GM21723 (cell line): ENCODE measurements around the gene PLCB2.

Experiments
- ATAC-seq: cut with Tn5 transposase; IDR thresholded peaks from one replicate; pipeline ENCODE4 v1.9.1; 2021; ENCODE audit warnings: mild to moderate bottlenecking, moderate library complexity; ENCODE audit not compliant: unreplicated experiment

The PLCB2 gene

DNA sequence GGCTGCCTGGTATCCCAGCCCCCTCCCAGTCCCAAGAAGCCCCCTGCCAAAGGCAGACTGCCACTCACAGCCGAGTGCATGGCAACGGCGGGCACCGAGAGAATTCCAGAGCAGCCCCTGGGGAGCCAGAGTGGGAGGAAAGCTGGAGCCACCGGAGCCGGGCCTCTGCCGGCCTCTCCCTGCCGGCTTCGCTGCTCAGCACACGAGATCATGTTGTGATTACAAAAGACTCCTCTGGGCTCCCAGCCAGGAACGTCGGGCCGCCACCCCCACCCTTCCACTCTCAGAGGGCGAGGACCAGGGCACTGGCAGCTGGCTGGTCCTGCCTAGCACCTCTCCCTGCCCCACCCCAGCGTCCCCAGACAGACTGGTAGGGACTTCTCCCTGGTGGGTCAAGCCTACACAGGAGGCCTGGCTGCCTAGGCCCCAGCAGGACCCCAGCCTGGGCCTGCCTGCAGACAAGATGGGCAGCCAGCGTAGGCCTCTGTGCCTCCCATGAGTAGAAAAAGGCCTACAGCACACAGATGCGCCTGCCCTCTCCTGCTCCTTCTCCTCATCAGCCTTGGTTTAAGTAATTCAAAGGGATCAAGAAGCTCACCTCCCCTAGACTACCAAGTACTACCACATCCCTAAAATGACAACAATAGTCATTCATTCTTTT, 33.1 kb upstream of the PLCB2 start, which contains the start of gene CCDC9B:
CCDC9B (minus strand) TSS at position 200 of the 661 bp plus-strand sequence; CDS start at position 80, 120 bp downstream.
- ATAC-seq, result no peak

DNA sequence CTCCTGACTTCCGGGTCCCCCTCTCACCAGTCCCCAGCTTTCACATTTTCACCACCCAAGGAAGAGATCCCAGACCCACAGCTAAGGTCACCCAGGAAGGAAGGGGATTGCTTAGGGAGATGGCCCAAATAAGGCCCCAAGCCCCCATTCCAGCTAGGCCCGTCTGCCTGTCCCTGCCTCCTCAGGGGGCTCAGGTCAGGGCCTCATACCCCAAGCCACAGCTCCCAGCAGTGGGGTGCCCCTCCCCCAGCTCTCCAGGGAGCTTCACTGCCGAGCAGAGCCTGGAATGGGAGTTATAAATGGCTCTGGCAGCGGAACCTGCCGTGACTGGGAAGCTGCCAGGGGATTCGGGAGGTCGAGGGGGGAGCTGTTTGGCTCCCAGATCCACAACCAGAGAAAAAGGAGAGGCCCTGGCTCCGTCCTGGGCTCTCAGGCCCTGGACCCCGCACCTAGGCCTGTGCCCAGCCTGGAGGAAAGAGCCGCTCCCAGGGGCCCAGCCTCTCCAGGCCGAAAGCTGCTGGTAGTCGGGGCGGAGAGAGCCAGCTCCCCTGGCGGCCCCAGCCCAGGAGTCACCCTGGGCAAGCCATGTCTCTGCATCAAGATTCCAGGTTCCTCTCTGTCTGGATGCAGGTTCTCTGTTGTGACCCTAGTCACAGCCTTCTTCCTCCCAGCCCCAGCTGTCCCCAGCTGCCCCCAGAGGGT, 32.5 kb upstream of the PLCB2 start:
- no peak for ATAC-seq

DNA sequence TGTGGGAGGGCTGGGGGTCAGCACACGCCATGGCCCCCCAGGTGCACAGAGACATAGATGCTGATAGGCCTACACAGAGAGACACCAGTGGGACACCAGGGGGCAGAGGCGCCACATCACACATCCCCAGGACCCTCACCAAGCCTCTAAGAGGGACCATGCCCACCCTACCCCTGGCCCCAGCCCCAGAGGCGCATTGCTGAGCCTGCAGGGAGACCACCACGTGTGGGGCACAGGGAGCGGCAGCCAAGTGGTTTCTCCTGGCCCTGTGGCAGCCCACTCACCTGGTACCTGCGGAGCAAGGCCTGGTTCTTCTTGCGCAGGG, 31.8 kb upstream of the PLCB2 start:
- no peak for ATAC-seq

DNA sequence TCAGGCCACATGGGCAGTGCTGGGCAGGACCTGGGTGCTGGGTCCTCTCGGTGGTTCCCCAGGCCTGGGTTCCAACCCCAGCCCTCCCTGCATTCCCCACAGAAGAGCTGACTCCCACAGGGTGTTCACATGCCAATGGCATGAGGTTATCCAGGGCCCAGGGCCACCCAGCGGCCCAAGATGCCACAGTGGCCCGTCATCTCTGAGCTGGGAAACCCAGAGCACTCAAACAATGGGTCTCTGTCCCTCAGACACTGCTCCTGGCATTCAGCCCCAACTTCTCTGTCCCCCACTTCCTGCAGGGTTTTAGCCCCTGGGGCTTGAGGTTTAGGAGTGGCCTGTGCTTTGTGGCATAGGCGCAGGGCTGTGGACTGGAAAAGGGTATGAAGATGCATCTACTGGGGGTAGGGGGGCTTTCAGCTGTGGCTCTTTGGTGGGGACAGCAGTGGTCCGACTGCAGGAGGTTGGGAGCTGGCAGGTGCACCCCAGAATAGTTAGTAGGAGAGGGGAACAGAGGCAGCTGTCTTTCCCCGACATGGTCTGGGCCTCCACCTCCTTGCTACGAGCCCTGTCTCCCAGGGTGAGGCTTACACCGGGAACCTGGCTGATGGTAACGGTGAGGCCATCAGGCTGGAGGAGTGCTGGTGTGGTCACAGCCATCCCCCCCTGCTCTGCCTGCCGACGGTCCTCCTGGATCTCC, 31.3 kb upstream of the PLCB2 start:
- no peak for ATAC-seq

DNA sequence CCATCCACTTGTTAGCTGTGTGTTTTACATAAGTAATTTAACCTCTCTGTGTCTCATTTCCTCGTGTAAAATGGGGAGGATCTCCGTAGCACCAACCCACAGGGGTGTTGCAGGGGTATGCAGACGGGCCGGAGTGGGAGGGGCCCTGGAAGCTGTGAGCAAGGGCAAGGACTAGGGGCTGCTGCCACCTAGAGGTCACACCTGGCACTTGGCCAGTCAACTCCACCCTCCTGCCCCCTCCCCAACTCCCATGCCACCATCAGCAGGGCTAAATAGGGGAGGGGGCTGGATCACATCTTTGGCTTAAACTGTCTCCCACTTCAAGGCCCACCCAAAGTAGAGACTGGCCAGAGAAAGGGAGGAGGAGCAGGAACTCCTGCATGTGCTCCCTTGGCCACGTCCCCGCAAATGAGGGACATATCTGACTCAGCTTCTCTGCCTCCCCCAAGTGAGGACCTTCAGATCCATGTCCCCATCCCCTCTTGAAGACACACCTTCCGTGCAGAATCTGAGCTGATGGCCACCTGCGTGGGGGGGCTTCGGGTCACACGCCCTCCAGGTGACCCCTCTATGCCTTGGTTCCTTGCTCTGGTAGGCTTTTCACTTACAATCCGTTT, 30.4 kb upstream of the PLCB2 start:
- no peak for ATAC-seq

DNA sequence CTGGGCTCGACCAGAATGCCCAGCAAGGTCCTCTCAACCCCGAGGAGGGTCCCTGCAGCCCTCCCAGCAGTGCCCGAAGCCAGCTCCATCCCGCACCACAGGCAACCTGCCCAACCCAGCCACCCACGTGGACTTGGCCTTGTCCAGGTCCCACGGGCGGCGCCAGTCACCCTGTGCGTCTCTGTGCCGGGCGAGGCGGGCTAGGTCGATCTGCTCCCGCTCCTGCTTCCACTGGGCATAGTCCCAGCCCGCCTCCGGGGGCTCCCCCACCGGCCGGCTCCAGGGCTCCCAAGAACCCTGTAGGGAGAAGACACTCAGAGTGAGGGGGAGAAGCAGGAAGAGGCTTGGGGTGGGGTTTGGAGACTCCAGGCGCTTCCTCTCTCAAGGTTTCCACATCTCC, 29.9 kb upstream of the PLCB2 start:
- ATAC-seq, result no peak

DNA sequence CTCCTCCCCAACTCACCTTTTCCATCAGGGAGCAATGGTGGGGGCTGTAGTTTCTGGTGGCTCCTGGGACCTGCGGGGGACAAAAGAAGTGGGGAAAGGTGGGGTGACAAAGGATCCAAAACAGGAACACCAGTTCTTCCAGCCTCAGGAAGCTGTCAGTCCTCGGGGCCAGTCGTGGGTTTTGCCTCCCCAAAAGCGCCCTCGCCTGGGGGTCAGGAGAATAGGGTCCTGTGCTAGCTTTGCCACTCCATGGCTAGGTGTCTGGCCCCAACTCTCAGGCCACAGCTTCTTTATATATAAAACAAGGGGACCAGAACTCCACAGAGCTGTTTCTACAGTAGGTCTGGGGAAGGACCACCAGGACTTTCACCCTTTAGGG, 29.0 kb upstream of the PLCB2 start:
- ATAC-seq, result no peak

DNA sequence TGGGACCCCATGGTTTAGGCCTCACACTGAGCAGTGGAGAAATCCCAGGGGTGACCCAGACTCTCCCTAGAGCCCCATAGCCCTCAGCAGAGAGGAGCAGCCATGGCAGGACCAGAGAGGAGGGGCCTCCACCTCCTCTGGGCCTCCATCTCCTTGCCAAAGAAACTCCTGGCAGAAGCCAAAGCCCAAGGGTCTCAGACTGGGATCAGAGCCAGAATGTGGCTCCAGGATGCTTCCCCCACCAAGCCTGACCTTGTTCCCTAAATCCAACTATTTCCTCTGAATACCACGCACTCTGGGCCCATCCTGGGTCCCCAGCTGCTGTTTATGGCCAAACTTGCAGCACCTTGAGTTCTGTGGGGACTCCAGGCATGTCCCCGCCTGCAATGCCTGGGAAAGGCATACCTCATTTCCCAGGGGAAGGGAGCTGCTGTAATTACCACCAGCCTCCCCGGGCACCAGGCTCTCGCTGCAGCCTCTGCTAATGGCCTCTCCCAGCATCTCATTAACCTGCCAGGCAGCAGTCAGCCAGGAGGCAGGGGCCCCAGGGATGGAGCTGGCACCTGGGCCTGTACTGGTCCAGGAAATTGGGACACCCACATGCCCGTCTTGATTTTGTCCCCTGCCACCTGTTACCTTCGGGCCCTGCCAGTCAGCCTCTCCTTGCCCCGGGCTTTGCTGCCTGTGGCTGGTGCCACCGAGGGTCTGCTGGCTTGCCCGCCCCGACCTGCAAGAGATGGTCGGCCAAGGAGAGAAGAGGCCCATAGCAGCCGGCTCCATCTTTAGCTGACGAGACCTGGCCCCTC, 28.4 kb upstream of the PLCB2 start:
- no peak for ATAC-seq

DNA sequence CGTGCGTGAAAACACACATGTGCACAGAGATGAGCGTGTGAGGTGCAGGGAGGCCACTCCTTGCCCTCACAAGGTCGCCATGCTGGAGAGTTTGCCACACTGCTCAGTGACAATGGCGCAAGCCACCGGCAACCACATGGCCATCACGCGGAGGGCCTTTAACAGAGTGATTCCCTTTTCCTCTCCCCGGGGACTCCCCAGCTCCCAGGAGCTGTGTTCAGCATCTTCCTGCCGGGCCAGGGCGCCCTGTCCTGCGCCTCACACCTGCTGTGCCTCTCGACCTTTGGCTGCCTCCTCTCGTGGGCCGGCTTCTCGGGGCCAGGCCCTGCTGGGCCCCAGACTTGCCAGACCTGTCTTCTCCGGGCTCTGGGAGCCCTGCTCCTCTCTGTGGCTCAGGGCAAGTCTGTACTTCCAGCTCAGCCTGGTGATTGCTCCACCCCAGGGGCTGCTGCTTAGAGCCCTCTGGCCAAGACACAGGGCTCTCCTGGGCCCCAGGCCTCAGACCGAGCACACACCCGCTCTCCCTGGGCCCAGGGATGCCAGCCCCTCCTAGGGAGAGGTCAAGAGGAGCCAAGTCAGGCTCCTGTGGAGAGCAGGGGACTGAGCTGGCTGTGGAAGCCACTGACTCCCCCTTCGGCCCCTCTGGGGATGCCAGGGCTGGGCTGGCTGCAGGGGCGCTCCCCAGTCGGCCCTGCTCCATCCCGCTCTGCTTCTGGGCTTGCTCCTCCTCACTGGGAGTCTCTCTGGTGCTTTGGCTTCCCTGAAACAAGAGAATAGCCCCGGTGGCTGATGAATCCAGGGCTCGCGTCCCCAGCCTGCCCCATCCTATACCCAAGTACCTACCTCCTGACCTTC, 27.4 kb upstream of the PLCB2 start:
- ATAC-seq, result no peak

DNA sequence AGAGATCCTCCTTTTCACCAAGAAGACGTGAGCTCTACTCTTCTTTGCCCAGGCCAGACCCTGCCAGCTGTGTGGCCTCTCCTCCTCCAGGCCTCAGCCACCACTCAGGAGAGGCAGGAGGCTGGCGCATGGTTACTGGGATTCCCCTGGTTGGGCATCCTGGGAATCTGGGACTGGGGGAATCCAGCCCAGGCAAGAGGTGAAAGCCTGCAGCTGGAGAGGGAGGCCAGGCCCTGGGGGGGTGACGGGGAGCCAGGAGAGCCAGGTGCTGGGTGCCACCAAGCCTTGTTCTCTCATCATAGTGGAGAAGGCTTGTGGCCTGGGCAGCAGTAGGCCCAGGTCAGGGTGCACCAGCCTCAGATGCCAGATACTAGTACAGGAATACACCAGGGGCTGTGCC, 26.8 kb upstream of the PLCB2 start:
- ATAC-seq, result no peak

DNA sequence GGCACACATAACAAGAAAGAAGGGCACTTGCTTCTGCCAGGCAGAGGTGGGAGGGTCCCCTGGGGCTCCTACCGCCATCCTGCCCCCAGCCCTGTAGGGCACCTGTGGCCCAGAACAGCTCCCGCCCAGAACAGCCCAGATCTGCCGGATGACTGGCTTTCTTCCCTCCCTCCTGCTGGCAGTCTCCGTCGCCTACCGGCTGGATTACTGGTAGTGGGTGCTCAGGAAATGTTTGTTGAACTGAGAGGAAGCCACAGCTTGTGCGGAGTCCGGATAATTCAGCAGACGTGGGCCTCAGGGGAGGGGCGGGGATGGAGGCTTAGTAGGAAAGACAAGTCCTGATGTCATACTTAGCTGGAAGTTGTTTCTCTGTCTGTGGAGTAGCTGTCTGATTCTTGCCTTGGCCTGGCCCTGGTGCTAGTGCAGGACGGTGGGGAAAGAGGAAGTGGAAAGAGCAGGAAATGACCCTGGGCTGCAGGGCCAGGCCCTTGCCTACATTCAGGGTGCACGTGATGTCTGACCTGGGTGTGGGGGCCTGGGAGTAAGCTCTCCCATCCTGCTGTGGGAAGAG, 26.3 kb upstream of the PLCB2 start:
- ATAC-seq, result no peak

DNA sequence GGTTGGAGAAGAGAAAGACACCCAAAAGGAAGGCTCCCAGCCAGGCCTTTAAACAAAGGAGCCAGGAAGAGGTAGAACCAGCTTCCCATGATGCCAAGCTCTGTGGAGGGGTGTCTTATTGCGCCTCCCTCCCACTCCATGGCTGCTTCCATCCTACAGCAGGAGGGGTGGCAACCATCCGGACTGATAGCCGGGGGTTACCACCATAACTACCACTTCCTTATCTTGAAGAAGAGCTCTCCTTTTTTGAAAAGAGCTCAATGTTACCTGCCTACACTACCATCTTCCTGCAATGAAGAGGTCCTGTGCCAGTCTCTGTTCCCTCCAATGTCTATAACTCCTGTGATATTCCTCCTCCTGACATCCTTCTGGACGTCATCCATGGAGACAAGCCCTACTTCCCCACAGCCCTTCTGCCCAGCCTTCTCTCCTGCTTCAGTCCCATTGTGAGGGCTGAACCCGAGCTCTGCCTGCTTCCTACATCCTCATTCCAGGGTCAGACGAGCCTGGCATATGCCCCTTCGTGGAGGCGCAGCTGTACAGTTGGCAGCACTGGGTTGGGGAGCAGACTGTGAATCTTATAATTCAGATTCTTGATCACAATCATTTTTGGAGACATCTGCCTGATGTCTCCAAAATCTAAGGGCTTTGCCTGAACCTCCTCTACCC, 24.5 kb upstream of the PLCB2 start:
- ATAC-seq, result no peak

DNA sequence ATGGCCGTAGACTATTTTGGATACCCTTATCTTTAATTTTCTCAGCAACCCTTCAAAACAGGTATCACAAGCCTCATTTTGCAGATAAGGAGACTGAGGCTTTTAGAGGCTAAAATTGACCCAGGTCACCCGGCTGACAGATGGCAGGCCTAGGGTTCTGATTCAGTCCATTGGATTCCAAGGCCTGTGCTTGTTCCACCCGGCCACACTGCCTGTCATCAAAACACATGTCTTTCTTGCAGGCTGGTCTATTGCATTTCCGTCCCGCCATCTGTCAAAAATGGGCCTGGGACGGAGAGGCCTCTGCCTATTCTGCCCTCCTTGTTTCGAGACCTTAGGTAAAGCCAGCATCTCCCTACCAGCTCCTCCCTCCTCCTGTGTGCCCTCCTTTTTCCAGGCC, 23.9 kb upstream of the PLCB2 start:
- no peak for ATAC-seq

DNA sequence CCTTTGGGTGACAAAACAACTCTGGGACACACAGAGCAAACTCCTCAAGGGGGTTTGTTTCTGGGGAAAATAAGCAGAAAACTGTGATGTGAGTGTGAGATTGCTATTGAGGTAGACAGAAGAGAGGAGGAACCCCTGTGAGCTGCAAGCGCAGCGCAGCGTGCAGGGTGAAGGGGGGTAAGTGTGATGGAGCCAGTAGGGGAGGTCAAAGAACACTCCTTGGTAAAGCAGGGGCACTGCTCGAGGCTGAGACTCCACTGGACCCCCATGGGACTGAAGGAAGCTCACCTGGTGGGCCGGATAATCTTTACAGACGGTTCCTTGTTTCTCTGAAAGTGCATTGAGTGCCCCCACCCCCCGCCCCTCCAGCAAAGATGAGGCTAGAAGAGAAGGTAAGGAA, 23.3 kb upstream of the PLCB2 start:
- no peak for ATAC-seq

DNA sequence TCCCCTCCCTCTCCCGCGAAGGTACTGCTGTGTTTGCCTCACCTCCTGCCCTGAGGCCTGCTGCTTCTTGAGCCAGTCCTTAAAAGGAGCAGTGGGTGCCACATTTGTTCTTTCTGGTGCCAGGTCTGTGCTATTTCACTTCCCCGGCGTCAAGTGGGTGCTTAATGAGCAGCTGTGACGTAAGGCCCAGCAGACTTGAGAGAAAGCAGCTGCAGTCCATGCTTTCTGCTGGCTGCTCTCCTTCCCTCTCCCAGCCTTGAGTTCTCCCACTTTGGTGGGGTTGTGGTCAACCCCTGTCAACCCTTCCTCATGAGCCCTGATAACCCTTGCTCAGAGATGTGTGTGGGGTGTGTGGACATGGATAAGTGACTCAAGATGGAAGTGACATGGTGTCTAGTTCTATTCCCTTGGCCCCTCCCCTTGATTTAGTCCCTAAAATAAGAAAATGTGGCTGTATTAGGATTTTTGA, 22.7 kb upstream of the PLCB2 start:
- no peak for ATAC-seq

DNA sequence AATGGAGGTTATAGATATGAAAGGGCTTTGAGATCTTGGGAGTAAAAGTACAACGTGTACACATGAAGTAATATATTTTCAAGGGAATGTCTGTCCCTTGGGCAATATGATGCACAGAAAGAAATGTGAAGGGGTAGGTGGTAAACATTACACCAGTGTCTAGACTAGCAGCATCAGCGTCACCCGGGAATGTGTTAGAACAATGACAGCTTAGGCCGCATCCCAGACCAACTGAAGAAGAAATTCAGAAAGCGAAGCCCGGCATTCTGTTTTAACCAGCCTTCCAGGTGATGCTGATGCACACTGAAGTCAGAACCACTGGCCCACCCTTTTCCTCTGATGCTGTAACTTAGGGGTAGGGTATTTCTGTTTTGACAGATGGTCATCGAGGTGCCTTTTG, 22.1 kb upstream of the PLCB2 start:
- no peak for ATAC-seq

DNA sequence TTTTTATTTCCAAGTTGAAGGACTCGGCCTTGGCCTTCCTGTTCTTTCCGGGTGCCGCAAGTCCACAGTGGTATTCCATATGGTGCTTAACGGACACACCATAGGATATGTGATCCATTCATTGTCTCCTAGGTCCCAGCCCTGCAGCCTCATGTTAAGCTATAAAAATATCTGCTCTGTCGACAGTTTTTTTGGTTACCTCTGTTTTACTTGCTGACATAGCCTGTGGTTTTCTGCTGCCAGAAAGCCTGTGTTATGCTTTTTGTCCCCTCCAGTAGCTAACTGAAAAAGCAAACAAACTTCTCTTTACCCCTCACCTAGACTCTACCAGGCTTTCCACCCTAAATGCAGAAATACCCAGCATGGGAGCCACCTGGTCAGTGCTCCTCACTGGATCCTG, 21.0 kb upstream of the PLCB2 start:
- ATAC-seq, result no peak

DNA sequence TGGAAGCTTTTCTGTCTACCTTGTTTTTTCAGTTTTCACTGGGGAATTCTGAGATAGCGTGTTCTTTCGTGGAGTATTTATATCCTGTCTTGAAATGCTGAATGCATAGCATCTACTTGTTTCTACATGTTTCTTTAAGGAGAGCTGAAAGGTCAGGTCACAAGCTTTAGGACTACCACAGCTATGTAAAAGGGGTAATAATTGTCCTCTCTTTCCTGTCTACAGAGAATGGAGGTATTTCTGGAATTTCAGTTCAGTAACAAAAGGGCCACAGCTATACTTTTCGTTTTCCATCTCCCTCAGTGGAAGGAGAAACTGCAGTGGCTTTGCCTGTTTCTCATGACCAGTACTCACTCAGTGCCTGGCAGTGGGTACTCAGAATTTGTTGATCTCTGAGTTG, 20.4 kb upstream of the PLCB2 start:
- no peak for ATAC-seq

DNA sequence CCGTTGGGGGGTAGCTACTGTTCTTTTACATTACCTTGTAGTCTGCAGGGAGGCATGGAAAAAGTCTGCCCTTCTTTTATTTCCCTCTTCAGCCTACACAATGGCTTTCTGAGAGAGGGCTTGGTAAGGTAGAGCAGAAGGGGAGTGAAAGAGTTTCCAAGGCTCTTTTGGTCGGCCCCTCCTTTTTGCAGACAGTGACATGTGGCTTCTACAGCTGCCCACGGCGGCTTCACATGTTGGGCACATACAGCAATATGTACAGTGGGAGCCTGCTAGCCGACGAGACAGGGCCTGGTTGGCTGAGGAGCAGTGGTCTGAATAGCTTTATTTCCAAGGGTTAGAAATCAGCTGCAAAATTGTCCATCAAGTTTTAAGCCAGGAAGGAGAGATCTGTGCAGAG, 19.7 kb upstream of the PLCB2 start:
- no peak for ATAC-seq
